ENCODE data around the gene SH2D3C.
"Not testable (repeated sequence)": the region's sequence is repeated elsewhere in the genome, so short reads cannot be mapped to it uniquely, and the experiment has no call there.

Gene SH2D3C

DNA sequence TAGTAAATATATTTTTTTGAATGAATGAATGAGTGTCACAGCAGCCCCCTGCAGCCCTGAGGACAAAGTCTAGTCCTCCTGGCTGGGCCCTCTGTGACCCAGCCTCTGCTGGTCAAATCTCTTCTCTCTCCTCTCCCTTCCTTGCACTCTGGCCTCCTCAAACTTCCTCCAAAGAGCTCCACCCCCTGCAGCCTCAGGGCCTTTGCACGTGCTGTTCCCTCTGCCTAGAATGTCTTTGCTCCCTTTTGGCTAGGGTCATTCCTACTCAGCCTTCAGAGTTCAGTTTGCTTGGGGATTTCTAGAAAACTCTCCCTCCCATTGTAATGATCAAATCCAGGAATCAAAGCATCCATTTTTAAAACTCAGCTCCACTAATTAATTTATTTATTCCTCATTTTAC is 13.0 kb downstream of the SH2D3C start:
- no peak for DNase-seq

DNA sequence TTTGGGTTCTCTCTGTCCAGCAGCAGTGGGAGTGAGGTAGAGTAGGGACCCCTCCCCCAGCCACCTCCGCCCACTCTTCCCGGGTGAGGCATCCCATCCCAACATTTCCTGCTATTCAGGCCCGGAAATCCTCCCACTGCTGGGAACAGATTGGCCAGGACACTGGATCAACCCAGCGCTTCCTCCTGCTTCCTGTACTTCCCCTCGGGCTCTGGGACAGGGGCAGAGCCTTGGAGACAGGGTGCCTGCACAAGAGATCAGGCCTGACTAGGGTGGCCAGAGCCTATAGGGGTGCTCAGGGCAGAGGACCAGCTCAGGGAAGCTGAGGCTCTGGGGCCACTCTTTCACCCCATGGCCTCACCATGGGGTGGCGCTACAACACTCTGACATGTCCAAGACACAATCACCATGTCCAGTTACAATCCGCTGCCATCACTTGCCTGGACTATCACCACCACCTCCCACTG is 14.5 kb downstream of the SH2D3C start:
- DNase-seq: peak; percentile 25

DNA sequence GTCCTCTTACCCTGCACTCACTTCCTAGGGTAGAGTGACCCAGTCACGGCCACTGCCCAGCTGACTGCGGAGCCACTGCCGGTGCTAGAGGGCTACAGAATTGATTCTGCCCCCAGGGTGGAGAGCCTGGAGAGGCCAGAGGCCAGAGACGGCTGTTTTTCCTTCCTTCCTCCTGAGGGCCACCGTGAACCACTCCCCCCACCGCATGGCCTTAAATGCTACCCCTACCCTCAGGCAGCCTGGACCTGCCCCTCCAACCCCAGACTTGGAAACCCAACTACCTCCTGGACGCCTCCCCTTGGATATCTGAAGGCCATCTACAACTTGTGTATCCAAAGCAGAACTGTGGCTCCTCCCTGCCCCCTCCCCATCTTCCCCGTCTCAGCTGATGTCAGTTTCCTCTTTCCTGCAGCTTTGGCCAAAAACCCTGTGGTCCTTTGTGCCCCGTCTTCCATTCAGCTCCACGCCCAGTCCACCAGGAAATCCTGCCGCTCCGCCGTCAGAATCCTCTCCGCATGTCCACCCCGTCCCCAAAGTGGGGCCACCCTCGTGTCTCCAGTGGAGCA is 16.3 kb downstream of the SH2D3C start:
- no peak for DNase-seq

DNA sequence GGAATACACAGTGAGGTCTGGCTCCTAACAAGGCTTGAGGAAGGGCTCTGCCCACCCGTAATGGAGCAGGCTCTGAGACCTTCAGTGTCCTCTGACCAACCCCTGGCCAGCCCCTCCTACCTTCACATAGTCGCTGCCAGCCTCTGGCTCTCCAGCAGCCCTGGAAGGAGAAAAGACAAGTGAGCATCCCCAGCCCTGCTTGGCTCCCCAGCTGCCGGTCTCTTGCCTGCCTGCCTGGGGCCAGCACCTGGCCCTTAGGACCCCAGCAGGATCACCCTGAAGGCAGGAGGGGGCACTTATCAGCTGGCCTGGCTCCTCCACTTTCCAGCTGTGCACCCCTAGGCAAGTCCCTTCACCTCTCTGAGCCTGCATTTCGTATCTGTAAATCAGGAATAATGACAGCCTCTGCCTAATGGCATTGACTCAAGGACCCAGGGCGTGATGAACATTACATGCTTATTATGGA is 16.9 kb downstream of the SH2D3C start:
- DNase-seq: no peak

DNA sequence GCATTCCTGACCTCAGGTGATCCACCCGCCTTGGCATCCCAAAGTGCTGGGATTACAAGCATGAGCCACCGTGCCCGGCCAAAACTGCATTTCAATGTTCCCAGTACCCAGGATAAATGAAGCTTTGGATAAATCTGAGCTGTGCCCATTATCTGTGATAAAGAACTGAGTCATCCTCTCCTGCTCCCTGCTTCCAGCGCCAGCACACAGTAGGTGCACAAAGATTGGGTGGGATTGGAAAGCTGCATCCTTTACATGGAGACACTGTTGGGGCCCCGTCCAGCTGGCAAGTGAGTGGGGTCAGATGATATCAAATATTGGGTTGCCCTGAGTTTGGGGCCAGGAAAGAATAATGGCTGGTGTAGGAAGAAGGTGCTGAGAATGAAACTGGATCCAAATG is 17.4 kb downstream of the SH2D3C start:
- no peak for DNase-seq

DNA sequence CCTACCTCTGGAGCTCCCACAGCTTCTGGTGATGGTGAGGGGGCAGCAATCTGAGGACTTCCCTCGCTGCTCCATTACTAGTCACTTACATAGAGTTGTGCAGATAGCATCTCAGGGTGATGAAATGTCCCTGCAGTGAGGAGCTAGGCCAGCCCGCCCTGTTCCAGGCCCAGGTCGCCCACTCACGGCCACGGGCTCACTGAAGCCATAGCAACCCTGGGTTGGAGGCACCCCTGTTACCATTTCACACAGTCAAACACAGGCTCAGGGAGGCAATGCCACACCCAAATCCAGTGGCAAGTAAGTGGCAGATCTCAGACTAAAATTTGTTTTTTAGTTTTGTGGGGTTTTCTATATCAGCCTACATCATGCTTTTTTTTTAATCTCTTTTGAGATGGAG is 19.6 kb downstream of the SH2D3C start:
- DNase-seq: no peak

DNA sequence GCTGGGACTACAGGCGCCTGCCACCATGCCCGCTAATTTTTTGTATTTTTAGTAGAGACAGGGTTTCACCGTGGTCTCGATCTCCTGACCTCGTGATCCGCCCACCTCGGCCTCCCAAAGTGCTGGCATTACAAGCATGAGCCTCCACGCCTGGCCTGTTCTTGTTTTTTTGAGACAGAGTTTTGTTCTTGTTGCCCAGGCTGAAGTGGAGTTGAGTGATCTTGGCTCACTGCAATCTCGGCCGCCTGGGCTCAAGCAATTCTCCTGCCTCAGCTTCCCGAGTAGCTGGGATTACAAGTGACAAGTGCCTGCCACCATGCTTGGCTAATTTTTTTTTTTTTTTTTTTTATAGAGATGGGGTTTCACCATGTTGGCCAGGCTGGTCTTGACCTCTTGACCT is 21.7 kb downstream of the SH2D3C start:
- DNase-seq: not testable (repeated sequence)

DNA sequence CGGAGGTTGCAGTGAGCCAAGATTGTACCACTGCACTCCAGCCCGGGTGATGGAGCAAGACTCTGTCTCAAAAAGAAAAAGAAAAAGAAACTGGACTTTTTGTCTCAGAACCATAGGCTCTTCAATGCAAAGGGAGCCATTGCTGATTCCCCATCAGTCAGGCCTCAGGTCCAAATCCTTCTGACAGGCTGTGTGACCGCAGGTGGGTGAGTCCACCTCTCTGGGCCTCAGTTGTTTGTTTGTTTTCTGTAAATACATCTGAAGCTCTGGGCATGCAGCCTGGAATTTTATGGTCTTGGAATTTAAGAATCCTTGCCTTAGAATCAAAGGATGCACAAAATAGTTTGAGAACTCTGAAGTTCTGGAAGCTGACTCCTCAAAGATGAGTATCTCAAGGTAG is 22.2 kb downstream of the SH2D3C start:
- DNase-seq: no peak

DNA sequence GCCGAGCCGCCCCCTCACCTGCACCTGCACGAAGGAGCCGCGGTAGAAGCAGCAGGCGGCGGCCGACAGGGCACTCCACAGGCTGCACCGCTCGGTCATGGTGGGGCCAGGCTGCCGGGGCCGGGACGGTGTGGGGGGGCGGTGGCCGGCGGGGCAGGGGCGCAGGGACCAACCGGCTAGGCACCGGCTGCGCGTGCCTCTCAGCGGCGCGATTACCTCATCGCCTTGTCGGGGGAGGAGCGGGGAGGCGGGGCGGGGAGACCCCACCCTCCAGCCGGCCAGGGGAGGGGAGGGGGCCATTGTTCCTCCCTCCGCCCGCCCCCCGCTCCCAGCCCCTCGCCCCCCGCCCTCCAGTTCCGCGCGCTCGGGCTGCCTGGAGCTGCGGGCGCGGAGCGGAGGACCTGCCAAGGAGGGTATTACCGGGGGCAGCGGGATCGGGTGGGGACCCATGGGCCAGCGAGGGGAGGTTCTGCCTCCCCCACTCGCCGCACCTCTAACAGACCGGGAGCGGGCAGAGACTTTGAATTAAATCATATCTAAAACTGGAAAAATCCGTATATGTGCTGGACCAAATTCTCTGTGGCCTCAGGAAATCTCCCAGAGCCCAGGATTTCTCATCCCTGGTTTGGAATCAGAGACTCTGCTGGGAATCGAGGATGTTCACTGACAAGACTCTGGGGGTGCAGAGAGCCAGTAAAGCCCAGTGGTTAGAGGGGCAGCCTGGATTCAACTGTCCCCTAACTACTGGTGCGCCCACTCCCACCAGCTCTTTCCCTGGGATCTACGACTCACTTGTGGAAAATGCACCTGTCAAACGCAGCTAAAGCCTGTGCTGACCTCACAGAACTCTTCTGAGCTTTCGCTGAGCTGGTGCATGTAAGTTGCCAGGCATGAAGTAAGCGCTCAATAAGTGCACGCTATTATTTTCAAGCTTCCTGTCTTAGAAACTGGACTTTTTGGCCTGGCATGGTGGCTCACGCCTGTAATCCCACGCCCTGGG is 23.1 kb downstream of the SH2D3C start:
- no peak for DNase-seq

DNA sequence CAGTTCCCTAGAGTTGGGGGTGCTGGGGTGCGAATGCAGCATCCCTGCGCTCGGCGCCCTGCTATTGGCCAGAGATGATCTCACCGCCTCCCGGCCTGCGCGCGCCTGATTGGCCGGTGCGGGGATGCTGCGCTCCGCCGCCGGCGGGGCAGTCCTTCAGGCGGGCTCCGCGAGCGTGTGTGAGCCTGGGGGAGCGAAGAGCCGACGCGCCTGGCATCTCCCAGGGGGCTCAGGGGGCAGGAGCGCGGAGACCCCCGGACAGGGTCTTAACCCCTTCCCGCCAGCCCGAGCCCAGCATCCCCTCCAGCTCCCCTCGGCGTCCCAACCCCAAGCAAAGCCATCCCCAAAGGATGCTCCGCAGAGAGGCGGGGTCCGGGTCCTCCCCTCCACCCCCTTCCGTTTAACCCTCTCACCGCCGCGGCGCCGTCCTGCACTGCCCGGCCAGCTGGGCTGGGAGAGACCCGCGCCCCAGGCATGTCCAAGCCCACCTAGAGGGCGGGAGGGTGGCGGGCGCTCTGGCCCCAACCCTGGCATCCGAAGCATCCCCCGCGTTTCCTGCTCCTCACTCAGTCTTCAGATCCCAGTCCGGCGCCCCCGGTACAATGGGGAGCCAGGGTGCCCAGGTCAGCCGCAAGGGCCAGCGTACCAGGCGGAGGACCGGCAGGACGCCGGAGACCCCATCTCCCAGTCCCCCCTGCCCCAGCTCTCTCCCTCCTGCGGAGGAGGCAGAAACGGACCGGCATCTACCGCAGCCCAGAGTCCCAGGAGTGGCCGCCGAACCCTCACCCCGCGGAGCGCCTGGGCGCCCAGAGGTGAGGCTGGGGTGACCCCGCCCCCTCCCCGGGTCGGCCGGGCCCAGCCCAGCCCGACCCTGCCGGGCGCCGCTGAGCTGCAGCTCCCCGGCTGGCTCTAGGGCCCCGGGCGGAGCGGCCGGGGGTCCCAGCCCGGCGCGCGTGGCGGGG is 24.1 kb downstream of the SH2D3C start:
- DNase-seq: no peak

DNA sequence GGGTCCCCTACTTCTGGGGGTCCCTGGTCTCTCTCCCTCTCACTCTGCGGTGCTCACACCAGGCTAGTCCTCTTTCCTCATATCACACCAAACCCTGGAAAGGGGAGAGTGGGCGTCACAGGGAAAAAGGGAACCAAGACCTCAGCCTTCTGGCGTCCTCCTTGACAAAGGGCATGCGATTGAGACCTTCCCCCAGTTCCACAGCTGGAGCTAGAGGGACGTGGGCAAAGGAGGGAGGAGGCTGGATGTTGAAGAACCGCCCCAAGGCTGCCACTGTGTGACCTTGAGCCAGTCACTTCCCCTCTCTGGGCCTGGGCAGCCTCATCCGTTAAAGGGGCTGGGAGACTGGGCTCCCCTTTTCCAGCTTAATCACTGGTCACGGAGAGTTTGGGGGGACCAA is 24.8 kb downstream of the SH2D3C start:
- no peak for DNase-seq

DNA sequence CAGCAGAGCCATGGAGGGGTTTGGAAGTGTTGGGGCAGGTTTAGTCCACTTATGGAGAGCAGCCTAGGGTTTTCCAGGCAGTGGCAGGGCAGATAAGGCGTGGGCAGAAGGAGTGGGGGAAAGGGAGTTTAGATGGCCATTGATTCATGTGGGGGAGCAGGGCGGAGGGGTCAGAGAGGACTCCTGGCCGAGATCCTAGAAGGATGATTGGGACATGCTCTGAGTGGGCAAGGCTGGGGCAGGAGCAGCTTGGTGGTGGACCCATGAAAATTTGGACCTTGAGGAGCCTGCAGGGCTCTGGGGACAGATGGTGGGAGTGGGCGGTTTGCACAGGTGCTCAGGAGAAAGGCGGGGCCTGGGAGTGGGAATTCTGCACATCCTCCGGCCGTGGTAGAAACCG is 25.3 kb downstream of the SH2D3C start:
- DNase-seq: no peak

DNA sequence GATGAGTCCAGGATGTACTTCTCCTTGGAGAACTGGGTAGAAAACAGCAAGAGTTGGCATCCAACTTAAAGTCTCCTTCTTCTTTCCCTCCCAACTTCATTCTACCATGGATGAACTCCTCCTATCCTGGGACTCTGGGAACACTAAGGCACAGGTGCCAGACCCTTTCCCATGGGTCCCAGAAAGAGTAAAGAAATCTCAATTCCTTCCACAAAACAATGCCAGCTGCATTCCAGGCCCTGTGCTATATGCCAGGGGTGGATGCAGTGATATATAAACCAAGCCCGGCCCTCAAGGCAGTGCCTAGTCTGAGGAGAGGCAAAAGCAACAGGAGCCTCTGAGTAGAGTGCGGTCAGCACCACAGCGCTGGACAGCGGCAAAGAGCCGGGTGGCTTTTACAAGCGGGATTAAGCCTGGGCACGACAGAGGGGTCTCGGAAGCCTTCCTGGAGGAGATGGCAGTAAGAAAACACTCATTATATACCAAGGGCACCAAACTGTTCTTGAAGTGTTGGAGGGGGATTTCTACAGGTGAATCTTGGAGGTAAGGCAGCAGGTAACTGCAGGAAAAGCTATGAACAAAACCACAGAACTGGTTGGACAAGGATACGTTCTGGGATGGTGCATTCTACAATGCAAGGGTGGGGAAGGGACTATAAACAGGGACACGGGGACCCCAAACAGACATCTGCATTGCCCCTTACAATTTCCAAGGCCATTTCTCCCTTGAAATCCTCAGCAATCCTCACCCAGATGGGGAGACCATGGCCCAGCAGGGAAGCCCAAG is 27.0 kb downstream of the SH2D3C start:
- DNase-seq: no peak

DNA sequence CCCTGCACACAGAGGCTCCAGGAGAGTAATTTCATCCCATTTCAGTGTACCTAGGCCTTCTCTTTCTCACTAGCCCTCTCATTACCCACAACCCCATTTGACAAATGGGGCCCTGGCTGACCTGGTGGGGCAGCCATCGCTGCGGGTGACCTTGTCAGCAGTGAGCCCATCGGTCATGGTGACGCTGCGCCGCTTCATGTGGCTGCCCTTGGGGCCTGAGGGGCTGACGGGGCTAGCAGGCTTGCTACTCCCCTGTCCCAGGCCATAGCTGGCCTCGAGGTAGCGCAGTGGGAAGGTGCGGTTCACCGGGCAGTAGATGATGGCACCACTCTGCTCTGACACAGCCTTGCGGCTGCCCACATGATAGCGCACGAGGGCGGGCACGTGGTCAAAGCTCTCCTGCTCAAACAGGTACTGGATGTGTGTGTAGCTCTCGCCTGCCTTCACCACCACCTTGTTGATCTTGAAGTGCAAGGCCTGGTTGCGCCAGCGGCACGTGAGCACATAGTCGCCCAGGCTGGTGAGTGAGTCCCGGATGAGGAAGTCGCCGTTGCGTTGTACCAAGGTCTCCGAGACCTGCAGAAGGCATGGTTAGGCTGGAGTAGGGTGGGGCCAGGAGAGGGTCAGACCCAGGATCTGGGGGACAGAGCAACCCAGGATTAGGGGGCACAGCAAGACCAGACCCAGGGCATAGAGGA is 29.2 kb downstream of the SH2D3C start:
- no peak for DNase-seq

DNA sequence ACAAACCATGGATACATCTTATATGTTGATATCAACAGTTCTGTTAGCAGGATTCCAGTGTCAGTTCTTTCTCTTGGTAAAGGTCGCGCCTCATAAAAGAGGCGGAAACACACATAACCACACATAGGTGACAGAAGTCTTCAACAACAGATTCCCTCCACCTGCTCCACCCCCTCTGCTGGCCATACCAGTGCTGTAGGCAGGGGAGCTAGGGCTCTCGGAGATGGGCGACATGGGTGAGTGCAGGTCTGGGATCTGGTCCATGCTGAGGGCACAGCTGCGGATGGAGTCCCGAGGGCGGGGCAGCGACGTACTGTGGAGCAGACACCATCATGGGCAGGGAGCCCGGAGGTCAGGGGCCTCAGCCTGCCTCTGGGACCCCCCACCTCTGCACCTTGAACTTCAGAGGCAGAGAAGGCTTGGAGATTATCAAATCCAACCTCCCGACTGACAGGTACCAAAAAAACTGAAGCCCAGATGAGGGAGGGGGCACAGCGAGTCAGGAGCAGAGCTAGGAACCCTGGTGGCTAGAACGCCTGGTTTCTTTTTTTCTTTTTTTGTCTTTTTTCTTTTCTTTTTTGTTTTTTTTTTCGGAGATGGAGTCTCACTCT is 31.4 kb downstream of the SH2D3C start:
- DNase-seq: no peak

DNA sequence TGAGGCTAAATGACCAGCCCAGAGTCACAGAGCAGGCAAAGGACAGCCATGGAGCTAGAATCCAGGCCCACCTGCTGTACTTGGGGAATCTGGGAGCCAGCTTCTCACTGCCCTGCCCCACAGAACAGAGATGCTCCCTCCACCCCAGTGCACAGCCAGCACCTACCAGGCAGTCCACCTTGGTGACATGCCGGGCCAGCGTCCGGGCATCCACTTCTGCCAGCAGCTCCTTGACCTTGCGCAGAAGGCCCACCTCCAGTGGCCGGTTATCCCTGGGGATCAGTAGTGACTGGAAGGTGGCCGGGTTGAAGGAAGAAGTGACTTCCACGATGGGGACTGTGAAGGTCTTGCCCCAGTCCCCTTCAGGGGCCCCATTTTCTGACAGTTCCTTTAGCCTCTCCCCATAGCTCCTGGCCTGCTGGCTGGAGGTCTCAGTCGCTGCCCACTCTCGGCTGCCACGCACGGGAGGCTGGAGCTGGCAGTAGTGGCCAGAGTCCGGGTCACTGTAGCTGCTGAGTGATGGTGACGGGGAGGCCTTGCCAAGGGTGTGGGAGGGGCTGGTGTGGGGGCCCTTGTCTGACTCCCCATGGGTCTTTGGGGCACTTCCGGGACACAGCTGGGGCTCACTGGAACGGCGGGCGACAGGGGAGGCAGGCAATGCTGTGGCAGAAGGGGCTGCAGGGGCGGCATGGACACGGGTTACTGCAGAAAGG is 33.9 kb downstream of the SH2D3C start:
- DNase-seq: no peak

DNA sequence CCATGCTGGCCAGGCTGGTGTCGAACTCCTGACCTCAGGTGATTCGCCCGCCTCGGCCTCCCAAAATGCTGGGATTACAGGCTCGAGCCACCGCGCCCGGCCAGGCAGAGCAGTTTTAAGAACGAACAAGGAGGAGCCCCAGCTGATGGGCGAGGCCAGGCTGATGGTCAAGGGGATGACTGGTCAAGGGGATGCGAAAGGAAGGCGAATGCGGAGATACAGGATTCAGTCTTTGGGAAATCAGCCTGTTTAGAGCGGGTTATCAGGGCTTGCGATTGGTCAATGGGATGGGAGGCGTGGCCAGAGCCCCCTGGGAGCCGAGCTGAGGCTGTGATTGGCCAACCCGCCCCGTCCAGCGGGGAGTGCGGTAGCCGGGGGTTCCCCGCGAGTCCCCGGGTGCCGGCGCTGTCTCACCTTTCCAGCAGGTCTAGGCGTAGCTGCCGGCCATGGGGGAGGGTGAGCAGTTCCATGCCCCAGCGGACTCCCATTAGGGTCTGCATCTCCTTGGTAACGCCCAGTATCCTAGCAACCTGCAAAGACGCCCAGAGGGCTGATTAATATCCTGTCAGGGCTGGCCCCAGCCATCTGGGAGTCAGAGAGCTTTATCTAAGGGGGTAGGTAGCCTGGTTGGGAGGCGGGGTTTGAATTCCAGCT is 35.9 kb downstream of the SH2D3C start:
- DNase-seq: no peak

DNA sequence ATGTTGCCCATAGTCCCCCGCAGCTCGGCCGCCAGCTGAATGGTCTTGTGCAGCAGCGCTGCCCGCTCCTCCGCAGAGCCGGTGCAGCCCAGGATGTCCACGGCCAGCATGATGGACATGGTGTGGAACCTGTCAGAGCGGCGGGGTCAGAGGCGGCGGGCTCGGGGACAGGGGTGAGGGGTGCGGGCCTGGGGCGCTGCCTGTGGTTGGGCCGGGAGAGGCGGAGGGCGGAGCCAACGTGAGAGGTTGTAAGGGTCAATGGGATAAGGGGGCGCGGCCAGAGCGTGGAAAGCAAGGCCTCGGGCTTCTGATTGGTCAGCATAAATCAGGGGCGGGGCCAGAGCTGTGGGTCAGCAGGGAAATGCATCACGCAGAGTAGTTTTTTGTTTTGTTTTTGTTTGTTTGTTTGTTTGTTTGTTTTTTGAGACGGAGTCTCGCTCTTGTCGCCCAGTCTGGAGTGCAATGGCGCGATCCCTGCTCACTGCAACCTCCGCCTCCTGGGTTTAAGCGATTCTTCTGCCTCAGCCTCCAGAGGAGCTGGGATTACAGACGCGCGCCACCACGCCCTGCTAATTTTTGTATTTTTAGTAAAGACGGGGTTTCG is 36.5 kb downstream of the SH2D3C start:
- no peak for DNase-seq

DNA sequence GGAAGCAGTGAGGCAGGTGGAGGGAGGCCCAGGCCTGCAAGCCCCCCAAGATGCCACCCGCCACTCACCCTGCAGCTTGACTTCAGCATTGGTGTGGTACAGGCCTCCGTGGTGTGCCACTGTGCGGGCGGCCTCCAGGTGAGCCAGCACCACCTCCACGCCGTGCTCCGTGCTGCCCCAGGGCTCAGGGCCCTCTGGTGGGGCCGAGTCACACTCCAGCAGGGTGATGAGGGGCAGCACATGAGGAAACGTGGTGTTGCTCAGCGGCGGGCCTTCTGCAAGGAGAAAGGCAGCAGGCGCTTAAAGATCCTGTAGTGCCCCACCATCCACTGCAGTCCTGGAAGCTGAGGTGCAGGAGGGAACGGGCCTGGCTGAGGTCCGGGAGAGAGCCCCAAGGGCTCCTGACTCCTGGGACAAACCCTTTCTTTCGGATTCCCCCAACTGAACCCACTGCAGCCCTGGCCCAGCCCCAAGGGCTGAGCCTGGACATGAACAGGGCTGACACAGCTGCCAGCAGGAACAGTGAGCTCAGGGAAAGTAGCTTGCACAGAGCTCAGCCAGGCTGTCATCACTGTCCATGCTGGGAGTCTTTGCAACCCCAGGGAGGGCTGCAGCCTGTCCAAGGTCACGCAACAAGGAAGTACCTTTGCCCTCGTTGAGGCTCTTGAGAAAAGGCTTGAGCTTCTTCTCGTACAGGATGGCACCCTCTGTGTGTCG is 38.7 kb downstream of the SH2D3C start:
- DNase-seq: no peak
